ENCODE data around the gene ESPNL.
"Not testable (repeated sequence)": the region's sequence is repeated elsewhere in the genome, so short reads cannot be mapped to it uniquely, and the experiment has no call there.

Gene ESPNL

DNA sequence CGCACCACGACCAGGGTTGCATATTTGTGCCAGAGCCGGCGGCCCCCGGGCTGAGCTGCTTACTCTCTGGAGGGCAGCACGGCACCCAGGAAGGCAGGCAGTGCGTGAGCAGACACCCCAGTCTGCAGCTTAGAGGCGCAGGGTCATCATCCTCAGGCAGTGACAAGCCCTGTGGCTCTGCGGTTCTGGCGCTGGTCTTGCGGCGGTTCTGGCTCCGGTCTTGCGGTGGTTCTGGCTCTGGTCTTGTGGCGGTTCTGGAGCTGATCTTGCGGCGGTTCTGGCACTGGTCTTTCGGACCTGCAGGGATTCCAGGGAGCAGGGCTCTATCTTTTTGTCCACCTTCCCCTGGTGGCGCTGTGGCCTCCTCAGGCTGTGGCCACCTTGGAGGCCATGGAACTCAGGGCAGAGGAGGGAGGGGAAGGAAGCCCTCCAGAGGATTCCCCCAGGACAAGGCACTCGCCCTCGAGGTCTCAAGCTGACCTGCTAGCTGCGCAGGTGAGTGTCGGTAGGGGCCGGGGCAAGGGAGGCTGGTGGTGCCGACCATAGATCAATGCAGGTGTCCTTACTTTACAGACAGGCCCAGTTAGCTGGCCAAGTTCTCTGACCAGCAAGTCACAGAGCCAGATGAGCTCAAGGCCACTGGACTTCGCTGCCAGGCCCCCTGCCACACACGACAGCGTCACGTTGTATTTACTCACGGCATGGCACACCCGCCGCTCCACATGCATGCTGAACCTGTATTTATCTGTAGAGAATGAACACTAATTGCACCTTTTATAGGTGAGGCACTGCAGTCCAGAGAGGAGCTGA, 14.9 kb downstream of the ESPNL start:
- DNase-seq (ENCODE audit: low spot score), result no peak

- DNase-seq (ENCODE audit: low spot score), result not testable (repeated sequence)
Measured at GRCh38 chr2:238115709-238116108, 15.6 kb downstream of the ESPNL start.

DNA sequence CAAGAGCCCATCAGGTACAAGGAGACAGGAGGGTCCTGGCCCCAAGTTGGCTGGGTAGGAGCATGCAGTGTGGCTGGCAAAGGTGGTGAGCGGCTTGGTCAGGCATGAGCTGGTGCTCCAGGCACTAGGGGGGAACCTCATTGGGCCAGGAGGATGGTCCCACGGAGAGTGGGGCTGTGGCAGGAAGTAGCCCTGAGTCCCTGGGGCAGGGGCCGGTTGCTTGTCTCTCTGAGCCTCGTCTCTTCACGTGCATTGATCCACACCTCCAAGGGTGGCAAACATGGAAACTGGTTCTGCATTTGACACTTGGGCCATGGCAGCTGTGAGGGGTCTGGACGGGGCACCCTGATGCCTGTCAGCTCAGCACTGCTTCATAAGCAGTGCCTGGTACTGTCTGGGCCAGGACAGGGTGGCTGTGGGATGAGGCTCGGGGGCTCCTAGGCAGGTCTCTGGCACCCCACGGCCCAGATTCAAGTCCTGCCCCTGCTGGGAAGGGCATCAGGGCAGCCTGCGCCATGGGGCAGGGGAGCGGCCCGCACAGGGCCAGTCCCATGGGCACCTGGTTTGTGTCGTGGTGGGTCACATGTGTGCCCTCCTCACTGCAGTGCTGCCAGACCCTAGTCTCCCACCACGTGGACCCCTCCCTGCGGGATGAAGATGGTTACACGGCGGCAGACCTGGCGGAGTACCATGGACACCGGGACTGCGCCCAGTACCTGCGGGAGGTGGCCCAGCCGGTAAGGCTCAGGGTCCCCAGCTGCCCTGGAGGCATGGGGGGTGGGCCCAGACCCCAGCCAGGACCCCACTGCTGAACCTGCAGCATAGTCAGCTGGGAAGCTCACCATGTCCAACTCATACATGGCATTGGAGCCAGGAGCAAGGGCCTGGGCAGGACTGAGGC, 16.4 kb downstream of the ESPNL start:
- no peak for DNase-seq (ENCODE audit: low spot score)

- no peak for DNase-seq (ENCODE audit: low spot score)
Measured at GRCh38 chr2:238117199-238118154, 17.3 kb downstream of the ESPNL start.

GRCh38 chr2:238119756-238120462, 19.8 kb downstream of the ESPNL start:
- DNase-seq (ENCODE audit: low spot score), result no peak

DNA sequence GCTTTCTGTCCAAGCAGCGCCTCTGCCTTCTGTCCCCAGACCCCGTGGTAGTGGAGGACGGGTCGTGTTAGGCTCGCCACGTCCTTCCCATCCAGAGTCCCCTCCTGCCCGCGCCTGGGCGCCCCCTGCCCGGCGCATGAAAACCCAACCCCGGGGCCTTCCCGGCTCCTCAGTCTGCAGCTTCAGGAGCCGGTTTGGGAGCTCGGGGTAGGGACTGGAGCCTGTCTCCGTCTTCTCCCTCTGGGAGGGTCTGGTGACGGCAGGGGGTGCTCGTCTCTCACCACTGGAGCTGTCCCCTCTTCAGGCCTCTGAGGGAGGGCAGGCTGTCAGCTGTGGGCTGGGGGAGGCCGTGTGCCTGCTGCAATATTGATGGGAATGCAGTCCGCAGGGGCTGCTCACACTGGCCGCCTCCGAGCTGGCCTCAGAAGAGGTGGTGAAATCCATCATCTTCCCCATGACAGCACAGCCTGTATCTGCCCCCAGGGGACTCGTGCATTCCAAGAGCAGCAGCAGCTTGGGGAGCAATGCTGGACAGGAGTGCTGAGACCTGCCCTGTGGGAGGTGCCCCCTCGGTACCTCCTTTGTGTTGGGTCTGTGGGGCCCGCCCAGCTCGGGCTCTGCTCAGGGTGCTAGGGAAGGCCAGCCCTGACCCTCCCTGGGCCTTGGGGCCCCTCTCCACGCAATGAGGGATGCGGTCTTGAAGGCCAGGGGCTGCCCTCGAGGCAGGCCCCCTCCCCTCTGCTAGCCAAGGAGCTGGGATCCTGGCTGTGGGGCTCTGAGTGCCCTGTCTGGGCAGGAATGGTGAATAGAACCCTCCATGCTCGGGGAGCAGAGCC, 20.5 kb downstream of the ESPNL start:
- no peak for DNase-seq (ENCODE audit: low spot score)

GRCh38 chr2:238121511-238122286, 21.6 kb downstream of the ESPNL start:
- no peak for DNase-seq (ENCODE audit: low spot score)

DNA sequence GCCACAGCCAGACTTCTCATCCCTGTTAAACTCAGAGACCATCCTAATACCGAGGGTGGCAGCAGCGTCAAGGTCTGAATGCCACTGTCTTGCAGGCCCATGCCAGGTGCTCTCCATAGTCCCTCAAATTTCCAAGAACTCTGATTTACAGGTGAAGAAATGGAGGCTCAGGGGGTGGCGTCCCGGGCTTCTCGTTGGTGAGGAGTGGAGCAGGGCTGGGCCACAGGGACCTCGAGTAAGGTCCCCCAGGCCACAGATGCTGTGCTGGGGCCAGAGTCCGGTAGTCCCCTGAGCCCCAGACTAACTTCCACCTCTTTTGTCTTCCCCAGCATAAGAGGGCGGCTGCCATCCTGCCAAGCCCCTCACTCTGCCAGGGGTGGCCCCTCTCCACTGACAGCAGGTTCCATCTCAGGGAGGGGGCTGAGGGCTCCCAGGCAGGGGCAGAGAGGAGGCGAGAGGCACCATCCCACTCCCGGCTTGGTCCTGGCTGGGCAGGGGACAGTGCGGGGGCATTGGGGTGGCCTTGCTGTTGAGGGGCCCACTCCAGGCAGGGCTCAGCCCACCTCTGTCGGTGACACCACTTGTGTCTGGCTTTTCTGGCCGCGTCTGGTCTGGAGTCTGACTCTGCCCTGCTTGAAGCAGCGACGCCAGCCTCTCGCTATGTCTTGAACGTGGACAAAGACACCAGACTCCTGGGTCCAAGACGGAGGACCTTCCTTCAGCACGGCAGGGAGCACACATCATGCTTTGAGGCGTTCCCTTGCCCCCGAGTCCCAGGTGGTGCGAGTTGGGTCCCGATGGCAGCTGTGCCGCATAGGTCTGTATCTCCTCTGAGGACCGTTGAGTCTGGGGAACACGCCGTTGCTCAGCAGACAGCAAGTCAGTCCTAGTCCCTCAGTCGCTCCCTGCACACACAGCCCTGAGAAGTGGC, 22.4 kb downstream of the ESPNL start:
- DNase-seq (ENCODE audit: low spot score), result no peak

GRCh38 chr2:238123218-238123971, 23.3 kb downstream of the ESPNL start:
- no peak for DNase-seq (ENCODE audit: low spot score)

DNA sequence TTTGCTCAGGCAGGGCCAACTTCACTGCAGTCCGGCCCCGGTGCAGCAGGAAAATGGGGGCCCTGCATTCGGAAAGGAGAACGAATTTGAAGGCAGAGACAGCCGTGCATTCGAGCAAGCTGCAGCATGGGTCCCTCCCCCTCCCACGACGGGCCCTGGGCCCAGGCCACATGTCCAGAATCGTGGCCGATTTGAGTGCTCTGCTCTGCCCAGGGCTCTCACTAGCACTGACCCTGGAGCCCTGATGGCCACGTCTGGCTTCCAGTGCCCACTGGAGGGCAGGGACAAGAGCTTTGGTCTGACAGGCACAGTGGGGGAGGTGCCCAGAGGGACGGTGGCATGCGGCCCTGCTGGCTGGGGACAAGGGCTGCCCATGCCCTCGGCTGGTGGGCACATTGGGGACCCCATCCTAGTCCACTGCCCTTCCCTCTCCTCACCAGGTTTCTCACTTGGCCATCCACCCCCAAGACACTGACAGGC, 23.9 kb downstream of the ESPNL start:
- DNase-seq (ENCODE audit: low spot score), result no peak

GRCh38 chr2:238124488-238125126, 24.5 kb downstream of the ESPNL start:
- DNase-seq (ENCODE audit: low spot score), result no peak

DNA sequence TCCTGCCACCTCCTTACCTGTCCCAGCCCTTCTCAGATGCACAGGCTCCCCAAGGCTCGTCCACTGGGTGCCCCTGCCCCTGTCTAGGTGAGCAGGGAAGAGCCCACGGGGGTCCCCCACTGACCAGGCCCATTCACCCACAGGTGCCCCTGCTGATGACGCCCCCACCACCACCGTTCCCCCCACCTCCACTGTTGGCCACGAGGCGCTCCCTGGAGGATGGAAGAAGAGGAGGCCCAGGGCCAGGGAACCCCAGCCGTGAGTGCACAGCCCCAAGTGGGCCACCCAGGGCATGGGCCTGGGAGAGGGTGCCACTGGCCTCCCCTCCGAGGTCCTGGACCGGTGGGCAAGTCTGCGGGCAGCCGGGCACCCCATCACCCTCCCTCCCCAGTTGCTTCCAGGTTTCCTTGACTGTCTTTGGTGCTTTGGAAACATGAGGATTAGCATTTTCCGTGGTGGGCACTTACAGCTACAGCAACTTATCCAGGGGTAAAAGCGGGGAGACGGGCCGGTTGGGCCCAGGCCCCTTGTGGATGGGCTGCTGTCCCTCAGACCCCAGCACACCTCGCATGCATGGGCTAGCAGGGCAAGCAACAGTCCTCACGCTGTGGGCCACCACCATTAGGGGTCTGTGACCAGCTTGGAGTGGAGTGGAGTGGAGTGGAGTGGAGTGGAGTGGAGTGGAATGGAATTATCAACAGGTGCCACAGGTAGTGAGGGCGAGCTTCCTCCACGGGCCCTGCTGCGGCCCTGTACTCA, 25.2 kb downstream of the ESPNL start:
- DNase-seq (ENCODE audit: low spot score), result no peak

DNA sequence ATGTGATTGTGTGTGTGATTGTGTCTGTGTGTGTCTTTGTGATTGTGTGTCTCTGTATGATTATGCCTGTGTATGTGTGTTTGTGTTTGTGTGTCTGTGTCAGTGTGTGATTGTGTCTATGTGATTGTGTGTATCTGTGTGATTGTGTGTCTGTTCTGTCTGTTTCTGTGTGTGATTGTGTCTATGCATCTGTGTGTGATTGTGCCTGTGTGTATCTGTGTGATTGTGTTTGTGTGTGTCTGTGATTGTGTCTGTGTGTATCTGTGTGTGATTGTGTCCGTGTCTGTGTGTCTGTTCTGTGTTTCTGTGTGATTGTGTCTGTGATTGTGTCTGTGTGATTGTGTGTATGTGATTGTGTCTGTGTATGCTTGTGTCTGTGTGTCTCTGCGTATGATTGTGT, 26.2 kb downstream of the ESPNL start:
- no peak for DNase-seq (ENCODE audit: low spot score)

GRCh38 chr2:238126775-238127164, 26.6 kb downstream of the ESPNL start:
- no peak for DNase-seq (ENCODE audit: low spot score)

- DNase-seq (ENCODE audit: low spot score), result no peak
Measured at GRCh38 chr2:238127165-238128060, 27.3 kb downstream of the ESPNL start.

Data from SW480 (cell line).